ENCODE measurements around the gene SHMT2. TPM values are rescaled to one million over a fixed set of nuclear protein-coding genes. Genes with fewer than 3 reads are reported as not detected.

Gene SHMT2
- total RNA-seq, 6 donors from 2014 or later: 37.9 to 92.0 (median 52.0) TPM

DNA sequence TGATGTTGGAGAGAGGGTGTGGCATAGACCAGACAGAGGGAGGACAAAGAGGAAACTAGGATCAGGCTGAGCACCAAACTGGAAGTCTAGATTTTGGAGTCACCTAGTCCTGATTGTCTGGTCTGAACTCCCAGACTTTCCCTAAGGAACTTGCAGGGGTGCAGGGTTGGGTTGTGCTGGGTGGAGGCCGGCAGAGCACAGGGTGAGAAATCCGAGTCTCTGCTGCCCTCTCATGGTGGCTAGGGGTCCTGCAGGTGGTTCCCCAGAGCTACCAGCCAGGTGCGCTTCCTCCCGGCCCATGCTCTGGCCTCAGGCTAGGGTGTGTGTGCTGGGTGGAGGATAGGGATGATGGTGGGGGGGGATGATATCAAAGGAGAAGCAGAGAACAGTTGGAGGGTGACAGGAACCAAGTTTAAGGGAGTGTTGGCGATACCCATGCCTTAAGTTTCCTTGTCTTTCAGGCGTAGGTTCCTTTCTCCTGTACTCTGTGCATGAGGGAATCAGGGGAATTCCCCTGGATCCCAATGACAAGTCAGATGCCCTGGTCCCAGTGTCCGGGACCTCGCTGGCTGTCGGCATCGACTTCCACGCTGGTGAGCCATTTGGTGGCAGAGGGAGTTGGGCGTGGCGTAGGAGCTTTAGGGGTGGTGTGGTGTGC is 46.5 kb upstream of the SHMT2 start:
- H3K27ac ChIP-seq: no peak overlapping the region
- peaks cover 6 to 83% (median 59%) of the 10 kb centered on the region in 4 donors for H3K36me3 ChIP-seq
- H3K27me3 ChIP-seq: no peaks in the 10 kb centered on the region
- ATAC-seq (ENCODE audit: low FRiP score in 2 of 2): peak; percentile 81 to 84
- no peak overlapping the region for H3K4me3 ChIP-seq
- 62 to 64% methylated on average over 13 of the region's 13 CpGs for WGBS, 2 donors
- H3K9me3 ChIP-seq: no peaks in the 10 kb centered on the region
- no peaks in the 10 kb centered on the region for H3K4me1 ChIP-seq
- peak in 1 of 2 donors; percentile 76 for DNase-seq
- TF ChIP-seq EP300 (IDR thresholded peaks at IDR 0.05) (no peak), POLR2A (IDR thresholded peaks at IDR 0.05) (no peak), POLR2AphosphoS5 (IDR thresholded peaks at IDR 0.05) (no peak)
- TF ChIP-seq, protein P1, sequence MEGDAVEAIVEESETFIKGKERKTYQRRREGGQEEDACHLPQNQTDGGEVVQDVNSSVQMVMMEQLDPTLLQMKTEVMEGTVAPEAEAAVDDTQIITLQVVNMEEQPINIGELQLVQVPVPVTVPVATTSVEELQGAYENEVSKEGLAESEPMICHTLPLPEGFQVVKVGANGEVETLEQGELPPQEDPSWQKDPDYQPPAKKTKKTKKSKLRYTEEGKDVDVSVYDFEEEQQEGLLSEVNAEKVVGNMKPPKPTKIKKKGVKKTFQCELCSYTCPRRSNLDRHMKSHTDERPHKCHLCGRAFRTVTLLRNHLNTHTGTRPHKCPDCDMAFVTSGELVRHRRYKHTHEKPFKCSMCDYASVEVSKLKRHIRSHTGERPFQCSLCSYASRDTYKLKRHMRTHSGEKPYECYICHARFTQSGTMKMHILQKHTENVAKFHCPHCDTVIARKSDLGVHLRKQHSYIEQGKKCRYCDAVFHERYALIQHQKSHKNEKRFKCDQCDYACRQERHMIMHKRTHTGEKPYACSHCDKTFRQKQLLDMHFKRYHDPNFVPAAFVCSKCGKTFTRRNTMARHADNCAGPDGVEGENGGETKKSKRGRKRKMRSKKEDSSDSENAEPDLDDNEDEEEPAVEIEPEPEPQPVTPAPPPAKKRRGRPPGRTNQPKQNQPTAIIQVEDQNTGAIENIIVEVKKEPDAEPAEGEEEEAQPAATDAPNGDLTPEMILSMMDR (IDR thresholded peaks at IDR 0.05): peak; percentile 84 to 94 (median 88)

DNA sequence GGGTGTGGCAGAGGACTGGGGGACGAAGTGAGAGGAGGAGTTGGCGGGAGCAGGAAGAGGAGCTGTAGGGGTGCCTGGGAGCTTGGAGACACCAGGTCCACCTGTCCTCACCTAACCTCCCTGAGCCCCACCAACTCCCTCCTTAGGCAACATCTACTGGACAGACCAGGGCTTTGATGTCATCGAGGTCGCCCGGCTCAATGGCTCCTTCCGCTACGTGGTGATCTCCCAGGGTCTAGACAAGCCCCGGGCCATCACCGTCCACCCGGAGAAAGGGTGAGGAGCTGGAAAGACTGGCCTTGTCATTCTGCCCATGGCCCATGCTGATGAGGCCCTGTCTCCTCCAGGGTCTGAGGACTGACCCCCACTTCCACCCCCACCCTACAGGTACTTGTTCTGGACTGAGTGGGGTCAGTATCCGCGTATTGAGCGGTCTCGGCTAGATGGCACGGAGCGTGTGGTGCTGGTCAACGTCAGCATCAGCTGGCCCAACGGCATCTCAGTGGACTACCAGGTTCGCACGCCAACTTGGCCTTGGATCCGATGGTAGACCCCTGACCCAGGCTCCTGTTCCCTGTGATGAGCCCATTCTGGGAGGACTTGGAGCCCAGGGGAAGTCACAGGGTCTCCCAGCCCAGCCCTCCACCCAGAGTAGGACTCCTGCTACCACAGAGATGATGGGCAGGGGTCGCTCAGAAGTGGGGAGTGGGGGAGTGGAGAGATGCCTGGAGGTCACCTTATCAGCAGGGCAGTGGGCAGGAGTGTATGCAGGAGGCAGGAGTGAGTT is 45.4 kb upstream of the SHMT2 start:
- Histone ChIP-seq H3K27ac (no peak overlapping the region), H3K9me3 (no peaks in the 10 kb centered on the region), H3K4me3 (no peak overlapping the region), H3K27me3 (no peaks in the 10 kb centered on the region), H3K4me1 (no peaks in the 10 kb centered on the region), H3K36me3 (peaks cover 6 to 83% (median 57%) of the 10 kb centered on the region in 4 donors)
- ATAC-seq (ENCODE audit: low FRiP score in 2 of 2): no peak
- DNase-seq: no peak
- no peak for TF ChIP-seq EP300 (IDR thresholded peaks at IDR 0.05)
- TF ChIP-seq, protein P1 (IDR thresholded peaks at IDR 0.05): no peak
- TF ChIP-seq POLR2A (IDR thresholded peaks at IDR 0.05): no peak
- TF ChIP-seq POLR2AphosphoS5 (IDR thresholded peaks at IDR 0.05): no peak
- 97% methylated on average over 18 to 22 of the region's 22 CpGs for WGBS, 2 donors

DNA sequence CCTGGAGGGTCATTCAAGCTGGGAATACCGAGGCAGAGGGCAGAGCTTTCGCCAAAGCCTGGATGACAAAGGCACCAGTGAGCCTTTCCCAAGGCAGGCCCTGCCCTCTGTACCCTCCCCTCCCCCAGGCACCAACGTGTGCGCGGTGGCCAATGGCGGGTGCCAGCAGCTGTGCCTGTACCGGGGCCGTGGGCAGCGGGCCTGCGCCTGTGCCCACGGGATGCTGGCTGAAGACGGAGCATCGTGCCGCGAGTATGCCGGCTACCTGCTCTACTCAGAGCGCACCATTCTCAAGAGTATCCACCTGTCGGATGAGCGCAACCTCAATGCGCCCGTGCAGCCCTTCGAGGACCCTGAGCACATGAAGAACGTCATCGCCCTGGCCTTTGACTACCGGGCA is 44.1 kb upstream of the SHMT2 start:
- ATAC-seq (ENCODE audit: low FRiP score in 2 of 2) (no peak), DNase-seq (no peak)
- no peaks in the 10 kb centered on the region for H3K27me3 ChIP-seq
- H3K9me3 ChIP-seq: no peaks in the 10 kb centered on the region
- H3K36me3 ChIP-seq: peaks cover 2 to 78% (median 52%) of the 10 kb centered on the region in 4 donors
- H3K4me3 ChIP-seq: no peak overlapping the region
- H3K4me1 ChIP-seq: peaks cover 2 to 12% (median 6%) of the 10 kb centered on the region in 4 donors
- no peak for TF ChIP-seq EP300 (IDR thresholded peaks at IDR 0.05)
- no peak for TF ChIP-seq POLR2A (IDR thresholded peaks at IDR 0.05)
- TF ChIP-seq, protein P1 (IDR thresholded peaks at IDR 0.05): no peak
- no peak for TF ChIP-seq POLR2AphosphoS5 (IDR thresholded peaks at IDR 0.05)
- WGBS, 2 donors: 95 to 97% methylated on average over 9 to 18 of the region's 25 CpGs
- H3K27ac ChIP-seq: no peak overlapping the region

DNA sequence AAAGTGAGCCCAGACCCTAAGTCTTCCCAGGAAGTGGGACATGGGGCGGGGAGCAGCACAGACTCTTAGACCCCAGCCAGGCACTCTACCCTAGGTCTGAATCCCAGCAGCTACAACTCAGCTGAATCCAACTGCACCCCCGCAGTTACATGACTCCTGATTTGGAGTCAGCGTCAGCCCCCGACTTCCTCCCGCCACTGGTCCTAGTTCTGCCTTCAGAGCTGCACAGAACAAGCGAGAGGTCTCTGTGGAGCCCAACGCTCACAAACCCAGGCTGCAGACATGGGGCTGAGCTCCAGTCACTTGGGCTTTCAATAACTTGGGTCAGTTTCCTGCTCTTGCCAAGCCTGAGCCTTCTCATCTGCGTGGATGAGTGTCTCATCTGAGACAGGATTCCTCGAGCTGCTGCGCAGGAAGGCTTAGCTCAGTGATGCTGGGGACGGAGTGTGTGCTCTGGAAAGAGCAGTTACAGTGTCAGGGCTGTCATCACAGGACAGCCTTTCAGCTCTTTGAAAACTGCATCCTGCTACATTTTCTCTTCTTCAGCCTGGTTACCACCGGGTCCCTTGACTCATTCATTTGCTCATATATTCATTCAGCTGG is 43.5 kb upstream of the SHMT2 start:
- H3K9me3 ChIP-seq: no peaks in the 10 kb centered on the region
- DNase-seq (no peak), ATAC-seq (ENCODE audit: low FRiP score in 2 of 2) (no peak)
- peaks cover 3 to 14% (median 9%) of the 10 kb centered on the region in 4 donors for H3K4me1 ChIP-seq
- no peak overlapping the region for H3K4me3 ChIP-seq
- WGBS, 2 donors: 88 to 89% methylated on average over 4 to 11 of the region's 12 CpGs
- no peak for TF ChIP-seq POLR2A (IDR thresholded peaks at IDR 0.05)
- TF ChIP-seq, protein P1 (IDR thresholded peaks at IDR 0.05): no peak
- no peak for TF ChIP-seq POLR2AphosphoS5 (IDR thresholded peaks at IDR 0.05)
- TF ChIP-seq EP300 (IDR thresholded peaks at IDR 0.05): no peak
- no peaks in the 10 kb centered on the region for H3K27me3 ChIP-seq
- no peak overlapping the region for H3K27ac ChIP-seq
- peaks cover 2 to 78% (median 49%) of the 10 kb centered on the region in 4 donors for H3K36me3 ChIP-seq

Data from upper lobe of left lung (tissue), 6 donors.